ENCODE measurements around the gene SCAP. TPM values are rescaled to one million over a fixed set of nuclear protein-coding genes. Genes with fewer than 3 reads are reported as not detected.
A peak's percentile ranks its signal among the peaks of the same experiment; 100 is the strongest.

The SCAP gene
- total and polyA plus RNA-seq, 2 of the 13 experiments (the other 11 are each of a cell fraction or from before 2014, with no cell fraction given): 40.4 to 53.3 TPM

GRCh38 chr3:47522082-47522987 is 46.6 kb upstream of the SCAP start (continued):
- TF ChIP-seq GABPA (IDR thresholded peaks at IDR 0.05; ENCODE audit: low read depth, low read length) (no peak), GABPA (CRISPR knock-in tag; IDR thresholded peaks at IDR 0.05; ENCODE audit: low read depth) (no peak), SOX13 (IDR thresholded peaks at IDR 0.05) (no peak), SOX13 (CRISPR knock-in tag; conservative IDR thresholded peaks at IDR 0.05 in 1 of 2, IDR thresholded peaks at IDR 0.05 in 1 of 2) (no peak), ZNF232 (CRISPR knock-in tag; IDR thresholded peaks at IDR 0.05; ENCODE audit: borderline replicate concordance) (no peak), POLR2AphosphoS5 (IDR thresholded peaks at IDR 0.05; ENCODE audit: low read depth, low read length) (no peak), POGK (CRISPR knock-in tag; conservative IDR thresholded peaks at IDR 0.05) (no peak), GZF1 (CRISPR knock-in tag; IDR thresholded peaks at IDR 0.05) (no peak), MIER3 (CRISPR knock-in tag; IDR thresholded peaks at IDR 0.05; ENCODE audit: borderline replicate concordance) (no peak; the same call in 1 of the 2 replicates), GABPB1 (CRISPR knock-in tag; IDR thresholded peaks at IDR 0.05) (0 out of 2 replicates have a peak, but pooled peaks have one; percentile 18), ZNF788 (CRISPR knock-in tag; IDR thresholded peaks at IDR 0.05; ENCODE audit: borderline replicate concordance) (peak; percentile 44; the same call in 1 of the 2 replicates), PREB (CRISPR knock-in tag; IDR thresholded peaks at IDR 0.05) (no peak), ZBTB3 (CRISPR knock-in tag; IDR thresholded peaks at IDR 0.05; ENCODE audit: borderline replicate concordance, low read depth) (no peak), HNF4G (IDR thresholded peaks at IDR 0.05; ENCODE audit: borderline replicate concordance, low read depth, low read length) (no peak; the same call in 1 of the 2 replicates), HNF4G (CRISPR knock-in tag; IDR thresholded peaks at IDR 0.05; ENCODE audit: borderline replicate concordance, low read depth) (no peak), ZNF205 (CRISPR knock-in tag; IDR thresholded peaks at IDR 0.05) (no peak), ZNF652 (CRISPR knock-in tag; IDR thresholded peaks at IDR 0.05; ENCODE audit: borderline replicate concordance, low read depth) (no peak), ZSCAN20 (CRISPR knock-in tag; IDR thresholded peaks at IDR 0.05; ENCODE audit: borderline replicate concordance) (no peak), HCFC1 (IDR thresholded peaks at IDR 0.05; ENCODE audit: low read depth, low read length) (no peak), KDM6A (CRISPR knock-in tag; IDR thresholded peaks at IDR 0.05; ENCODE audit: low read depth) (no peak), MEIS2 (CRISPR knock-in tag; IDR thresholded peaks at IDR 0.05) (no peak), TSC22D2 (CRISPR knock-in tag; IDR thresholded peaks at IDR 0.05; ENCODE audit: borderline replicate concordance) (no peak), CAMTA2 (CRISPR knock-in tag; IDR thresholded peaks at IDR 0.05; ENCODE audit: borderline replicate concordance) (no peak), ZNF484 (CRISPR knock-in tag; IDR thresholded peaks at IDR 0.05; ENCODE audit: borderline replicate concordance, low read depth) (no peak), ZNF225 (CRISPR knock-in tag; IDR thresholded peaks at IDR 0.05) (no peak)
- TF ChIP-seq, protein P1, sequence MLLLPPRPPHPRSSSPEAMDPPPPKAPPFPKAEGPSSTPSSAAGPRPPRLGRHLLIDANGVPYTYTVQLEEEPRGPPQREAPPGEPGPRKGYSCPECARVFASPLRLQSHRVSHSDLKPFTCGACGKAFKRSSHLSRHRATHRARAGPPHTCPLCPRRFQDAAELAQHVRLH (CRISPR knock-in tag; IDR thresholded peaks at IDR 0.05; ENCODE audit: borderline replicate concordance, low read depth): peak; percentile 52; the same call in 1 of the 2 replicates

All from HepG2 (cell line).